Measurements from ENCODE around the gene PGF. TPM values are rescaled to one million over a fixed set of nuclear protein-coding genes. Genes with fewer than 3 reads are reported as not detected.

The PGF gene
- polyA plus RNA-seq, 4 donors: 8.4 to 12.7 (median 9.3) TPM

GRCh38 chr14:74979029-74979428 is 23.6 kb upstream of the PGF start:
- DNase-seq (ENCODE audit: low read depth in 4 of 4, low spot score in 3 of 4): no peak

GRCh38 chr14:74978416-74978947 is 23.1 kb upstream of the PGF start:
- no peak for DNase-seq (ENCODE audit: low read depth in 4 of 4, low spot score in 3 of 4)

DNA sequence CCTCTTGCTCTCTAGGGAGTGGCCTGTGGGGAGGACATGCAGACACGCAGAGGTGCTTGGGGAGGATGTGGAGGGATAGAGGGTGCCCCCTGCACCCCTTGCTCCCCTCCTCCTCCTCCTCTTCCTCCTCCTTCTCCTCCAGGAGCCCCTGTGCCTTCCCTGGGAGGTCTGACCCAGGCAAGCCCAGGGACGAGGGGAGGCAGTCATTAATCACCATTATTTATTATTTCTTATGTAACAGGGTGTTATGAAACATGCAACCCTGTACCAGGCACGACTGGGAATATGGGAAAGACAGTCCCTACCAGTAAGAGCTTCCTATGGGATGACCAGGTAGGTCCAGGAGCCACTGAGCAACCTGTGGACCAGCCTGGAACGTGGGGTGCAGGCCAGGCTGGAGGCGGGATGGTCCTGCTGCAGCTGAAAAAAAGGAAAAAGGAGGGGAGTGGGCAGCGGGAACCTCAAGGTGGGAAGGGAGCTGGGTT is 22.5 kb upstream of the PGF start:
- no peak for DNase-seq (ENCODE audit: low read depth in 4 of 4, low spot score in 3 of 4)

DNA sequence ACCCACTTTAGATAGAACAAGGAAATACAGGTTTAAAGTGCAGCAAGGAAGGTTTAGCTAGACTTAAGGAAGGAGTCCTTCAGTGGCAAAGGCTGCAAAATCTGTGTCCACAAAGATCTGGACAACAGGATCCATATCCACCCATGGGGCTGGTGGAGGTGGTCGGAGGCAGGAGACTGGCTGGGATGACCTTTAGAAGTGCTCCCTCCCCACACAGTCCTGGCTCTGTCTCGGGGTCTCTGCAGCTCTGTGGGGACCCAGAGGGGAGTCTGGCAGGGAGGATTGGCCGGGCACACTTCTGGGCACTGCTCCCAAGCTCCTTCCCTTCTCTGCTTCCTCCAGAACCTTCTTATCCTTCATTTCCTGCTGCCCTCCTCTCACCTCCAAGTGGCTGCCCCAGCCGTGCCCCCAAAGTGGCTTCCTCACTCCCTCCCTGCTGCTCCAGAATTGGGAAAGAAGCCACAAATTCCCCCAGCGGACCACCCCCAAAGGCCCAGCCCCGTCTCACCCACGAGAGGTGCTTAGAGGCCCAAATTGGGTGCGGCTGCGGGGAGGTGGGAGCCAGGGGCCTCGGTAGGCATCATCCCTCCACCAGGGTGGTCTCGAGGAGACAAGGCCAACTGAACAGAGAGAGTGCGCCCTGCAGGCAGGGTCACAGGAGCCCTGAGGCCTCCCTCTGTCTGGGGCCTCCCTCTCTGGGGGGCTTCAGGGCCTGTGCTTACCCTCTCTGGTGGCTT is 21.9 kb upstream of the PGF start:
- no peak for DNase-seq (ENCODE audit: low read depth in 4 of 4, low spot score in 3 of 4)

DNA sequence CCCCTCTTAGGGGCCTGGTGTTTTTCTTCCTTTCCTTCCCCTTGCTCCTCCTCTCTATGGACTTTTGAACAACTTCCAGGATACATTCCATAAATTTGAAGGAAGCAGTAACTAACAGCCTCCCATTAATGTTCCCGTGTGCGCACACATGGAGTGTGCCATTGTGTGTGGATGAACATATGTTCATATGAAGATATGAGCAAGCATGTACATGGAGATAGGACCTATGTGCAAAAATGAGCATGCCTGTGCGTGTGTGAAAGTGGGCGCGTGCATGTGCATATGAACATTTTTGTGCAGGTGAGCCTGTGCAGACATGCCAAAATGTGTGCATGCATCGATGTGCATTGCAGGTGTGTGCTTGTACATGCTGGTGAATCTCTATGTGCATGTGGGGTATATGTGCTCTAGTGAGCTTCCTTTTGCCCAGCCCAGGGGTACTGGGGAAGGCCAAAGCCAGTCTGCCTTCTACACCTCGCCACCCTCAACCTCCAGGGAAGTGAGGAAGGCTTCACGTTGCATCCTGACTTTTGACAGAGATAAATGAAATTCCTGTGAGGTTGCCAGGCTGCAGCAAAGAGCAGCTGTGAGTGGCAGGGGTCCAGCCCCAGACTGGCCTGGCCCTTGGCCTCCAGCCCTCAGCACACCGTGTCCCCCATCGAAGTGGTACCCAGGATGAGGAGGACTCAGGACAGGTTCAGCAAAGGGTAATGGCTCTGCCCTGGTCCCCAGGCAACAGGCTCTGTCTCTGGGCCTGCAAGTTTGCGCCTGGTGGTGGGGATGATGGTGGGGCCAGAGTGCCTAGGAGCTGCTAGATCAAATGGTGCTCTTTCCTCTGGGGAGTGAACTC is 21.1 kb upstream of the PGF start:
- no peak for DNase-seq (ENCODE audit: low read depth in 4 of 4, low spot score in 3 of 4)

DNA sequence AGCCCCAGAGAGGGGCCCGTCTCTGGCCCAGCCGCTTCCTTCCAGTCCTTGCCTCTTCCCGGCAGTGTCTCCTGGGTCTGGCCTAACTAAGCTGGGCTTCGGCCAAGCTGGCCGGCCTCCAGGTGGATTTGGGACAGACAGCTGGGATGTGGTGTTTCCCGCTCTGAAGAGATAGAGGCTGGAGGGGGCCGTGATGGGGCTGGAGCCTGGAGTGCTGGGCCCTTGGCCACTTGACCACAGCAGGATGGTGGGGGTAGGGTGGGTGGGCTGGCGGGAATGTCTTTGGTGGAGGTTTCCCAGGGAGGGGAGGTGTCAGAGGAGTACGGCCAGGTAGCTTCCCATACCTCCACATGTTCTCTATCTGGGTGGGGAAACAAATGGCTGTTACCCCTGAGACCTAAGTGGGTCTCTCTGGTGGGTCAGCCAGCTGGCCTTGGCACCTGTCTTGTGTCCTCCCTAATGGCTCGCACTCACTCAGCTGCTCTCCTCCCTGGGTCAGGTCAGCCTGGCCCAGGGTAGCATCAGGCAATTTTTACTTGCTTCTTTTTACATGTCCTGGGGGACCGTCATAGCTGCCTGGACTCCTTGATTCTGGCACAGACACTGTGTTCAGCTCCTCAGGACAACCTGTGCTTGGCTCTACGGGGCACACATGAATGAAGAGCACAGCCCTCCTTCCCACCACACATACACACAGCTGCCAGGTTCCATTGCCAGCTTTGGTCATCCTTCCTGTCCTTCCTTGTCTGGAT is 19.8 kb upstream of the PGF start:
- no peak for DNase-seq (ENCODE audit: low read depth in 4 of 4, low spot score in 3 of 4)

GRCh38 chr14:74974364-74975058 is 19.1 kb upstream of the PGF start:
- DNase-seq (ENCODE audit: low read depth in 4 of 4, low spot score in 3 of 4): no peak

- no peak for DNase-seq (ENCODE audit: low read depth in 4 of 4, low spot score in 3 of 4)
Observed at GRCh38 chr14:74973905-74974363, 18.5 kb upstream of the PGF start.

DNA sequence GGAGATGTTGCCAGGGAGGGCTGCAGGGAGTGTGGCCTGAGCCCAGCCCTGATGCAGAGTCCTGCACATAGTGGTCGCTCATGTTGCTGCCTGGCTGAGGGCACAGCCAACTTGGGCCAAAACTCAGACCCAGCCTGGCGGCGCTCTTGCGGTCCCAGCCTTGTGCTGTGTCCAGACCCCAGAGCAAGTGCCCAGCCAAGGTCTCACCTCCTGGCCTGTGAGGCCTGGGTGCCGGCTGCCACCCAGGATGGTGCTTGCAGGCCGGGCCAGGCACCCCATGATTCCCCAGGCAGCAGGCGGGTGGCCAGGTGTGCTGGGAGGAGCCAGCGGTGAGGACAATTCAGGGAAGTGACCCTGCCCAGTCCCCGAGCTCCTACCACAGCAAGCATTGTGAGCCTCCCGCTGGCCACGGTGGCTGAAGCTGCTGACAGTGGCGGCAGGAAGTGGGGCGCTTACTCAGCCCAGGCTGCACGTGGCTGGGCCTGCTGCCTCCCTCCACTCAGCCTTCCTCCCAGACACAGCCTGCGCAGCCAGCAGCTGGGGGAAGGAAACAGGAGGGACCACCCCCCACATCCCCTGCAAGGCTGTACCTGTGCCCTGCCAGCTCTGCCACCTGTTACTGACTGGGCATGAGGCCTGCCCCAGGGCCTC is 17.7 kb upstream of the PGF start:
- DNase-seq (ENCODE audit: low read depth in 4 of 4, low spot score in 3 of 4): no peak

GRCh38 chr14:74968811-74969210 is 13.4 kb upstream of the PGF start:
- DNase-seq (ENCODE audit: low read depth in 4 of 4, low spot score in 3 of 4): no peak

GRCh38 chr14:74965486-74966153 is 10.2 kb upstream of the PGF start:
- no peak for DNase-seq (ENCODE audit: low read depth in 4 of 4, low spot score in 3 of 4)

DNA sequence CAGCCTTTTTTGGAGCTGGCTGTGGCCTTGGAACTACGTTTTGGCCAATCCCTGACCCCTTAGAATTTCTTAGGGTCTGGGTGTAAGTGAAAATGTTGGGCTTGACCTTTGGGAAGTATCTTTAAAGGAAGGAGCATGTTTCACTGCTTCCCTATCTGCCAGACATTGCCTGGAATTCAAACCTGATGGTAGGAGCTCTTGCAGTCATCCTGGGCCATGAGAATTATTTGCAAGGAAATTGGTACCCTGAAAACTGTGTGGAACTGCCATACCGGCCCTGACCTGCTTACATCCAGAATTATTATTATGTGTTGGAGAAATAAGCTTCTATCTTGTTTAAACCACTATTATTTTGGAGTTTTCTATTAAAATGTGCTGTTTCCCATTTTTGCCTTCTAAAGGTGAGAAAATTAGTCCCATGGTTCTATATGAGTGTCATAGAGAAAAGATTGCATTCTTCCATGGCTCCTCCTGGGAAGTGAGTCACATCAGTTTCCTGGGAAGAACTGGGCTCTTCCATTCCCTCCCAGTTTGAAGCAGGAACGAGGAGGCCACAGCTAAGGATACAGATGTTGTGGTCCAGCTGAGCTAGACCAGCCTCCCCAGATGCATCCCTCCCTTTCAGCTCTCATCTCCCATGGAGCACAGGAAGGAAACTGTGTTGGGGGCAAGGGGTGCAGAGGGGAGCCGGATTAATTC is 9.5 kb upstream of the PGF start:
- no peak for DNase-seq (ENCODE audit: low read depth in 4 of 4, low spot score in 3 of 4)

- no peak for DNase-seq (ENCODE audit: low read depth in 4 of 4, low spot score in 3 of 4)
Observed at GRCh38 chr14:74963705-74964271, 8.4 kb upstream of the PGF start.

DNA sequence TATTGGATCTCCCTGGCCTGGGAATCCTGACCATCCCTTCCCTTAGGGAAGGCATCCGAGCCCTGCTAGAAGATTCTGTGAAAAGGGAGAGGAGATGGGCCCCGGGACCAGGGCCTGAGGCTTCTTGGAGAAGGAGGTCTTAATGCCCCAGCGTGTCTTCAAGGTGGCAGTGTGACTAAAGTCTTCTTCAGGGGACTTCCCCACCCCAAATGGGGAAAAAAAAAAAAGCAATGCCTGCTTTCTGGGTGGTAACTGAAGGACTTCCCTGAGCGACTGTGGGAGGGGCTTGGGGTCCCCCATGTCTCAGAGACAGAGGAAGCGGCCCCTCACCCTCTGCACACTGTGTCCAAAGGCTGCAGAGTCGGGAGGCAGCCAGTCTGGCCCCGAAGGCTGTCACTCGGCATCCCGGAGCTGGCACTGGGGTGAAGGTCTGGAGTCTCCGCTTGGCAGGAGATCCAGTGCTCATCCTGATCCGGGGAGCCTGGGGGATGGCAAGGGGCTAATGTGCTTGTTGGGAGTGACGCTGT is 7.8 kb upstream of the PGF start:
- DNase-seq (ENCODE audit: low read depth in 4 of 4, low spot score in 3 of 4): no peak

GRCh38 chr14:74962493-74962892 is 7.1 kb upstream of the PGF start:
- no peak for DNase-seq (ENCODE audit: low read depth in 4 of 4, low spot score in 3 of 4)

DNA sequence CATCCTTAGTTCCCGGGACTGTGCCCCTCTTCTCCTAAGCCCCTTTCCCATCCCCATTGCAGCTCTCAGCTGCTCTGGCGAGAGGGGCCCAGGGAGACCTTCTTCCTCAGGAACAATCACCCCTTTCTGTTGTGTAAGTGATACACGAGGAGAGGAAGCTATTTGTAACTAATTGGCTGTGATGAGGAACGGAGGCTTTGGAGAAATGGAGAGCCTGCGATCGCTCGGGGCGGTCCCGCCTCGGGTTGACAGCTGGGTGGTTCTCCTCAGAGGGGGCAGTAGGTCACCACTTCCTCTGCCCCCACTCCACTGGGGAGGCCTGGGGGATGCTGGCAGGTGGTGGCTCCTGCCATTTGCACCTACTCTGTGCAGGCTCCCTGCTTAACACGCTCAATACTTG is 6.6 kb upstream of the PGF start:
- DNase-seq (ENCODE audit: low read depth in 4 of 4, low spot score in 3 of 4): no peak

- no peak for DNase-seq (ENCODE audit: low read depth in 4 of 4, low spot score in 3 of 4)
Observed at GRCh38 chr14:74961238-74961911, 6.0 kb upstream of the PGF start.

Data from right renal pelvis (tissue), 4 donors.